ENCODE results near the gene MYO16.

The MYO16 gene

DNA sequence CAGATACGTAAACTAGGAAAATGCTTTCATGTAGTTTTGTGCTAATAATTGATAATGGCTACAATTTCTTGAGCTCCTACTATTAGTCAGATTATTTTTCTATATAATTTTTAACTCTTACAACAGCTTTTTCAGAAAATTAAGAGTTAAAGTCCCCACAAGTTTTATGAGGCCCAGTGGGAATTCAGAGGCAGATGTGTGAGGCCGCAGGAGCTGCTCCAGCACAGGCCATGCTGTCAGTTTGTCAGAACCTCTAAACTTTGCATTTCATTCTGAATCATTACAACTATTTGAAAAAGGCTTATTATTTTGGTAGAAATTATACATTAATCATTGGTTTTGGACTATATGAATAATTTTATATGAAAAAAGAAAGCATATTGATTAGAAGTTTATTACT, 370.8 kb downstream of the MYO16 start:
- TF ChIP-seq, protein P1, sequence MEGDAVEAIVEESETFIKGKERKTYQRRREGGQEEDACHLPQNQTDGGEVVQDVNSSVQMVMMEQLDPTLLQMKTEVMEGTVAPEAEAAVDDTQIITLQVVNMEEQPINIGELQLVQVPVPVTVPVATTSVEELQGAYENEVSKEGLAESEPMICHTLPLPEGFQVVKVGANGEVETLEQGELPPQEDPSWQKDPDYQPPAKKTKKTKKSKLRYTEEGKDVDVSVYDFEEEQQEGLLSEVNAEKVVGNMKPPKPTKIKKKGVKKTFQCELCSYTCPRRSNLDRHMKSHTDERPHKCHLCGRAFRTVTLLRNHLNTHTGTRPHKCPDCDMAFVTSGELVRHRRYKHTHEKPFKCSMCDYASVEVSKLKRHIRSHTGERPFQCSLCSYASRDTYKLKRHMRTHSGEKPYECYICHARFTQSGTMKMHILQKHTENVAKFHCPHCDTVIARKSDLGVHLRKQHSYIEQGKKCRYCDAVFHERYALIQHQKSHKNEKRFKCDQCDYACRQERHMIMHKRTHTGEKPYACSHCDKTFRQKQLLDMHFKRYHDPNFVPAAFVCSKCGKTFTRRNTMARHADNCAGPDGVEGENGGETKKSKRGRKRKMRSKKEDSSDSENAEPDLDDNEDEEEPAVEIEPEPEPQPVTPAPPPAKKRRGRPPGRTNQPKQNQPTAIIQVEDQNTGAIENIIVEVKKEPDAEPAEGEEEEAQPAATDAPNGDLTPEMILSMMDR (IDR thresholded peaks at IDR 0.05; ENCODE audit: low read length, missing control alignments) = no peak
- H3K4me3 ChIP-seq (replicated peaks; ENCODE audit: low read depth, low read length) = no peak overlapping the region
- no peak for DNase-seq (ENCODE audit: low read depth)

DNA sequence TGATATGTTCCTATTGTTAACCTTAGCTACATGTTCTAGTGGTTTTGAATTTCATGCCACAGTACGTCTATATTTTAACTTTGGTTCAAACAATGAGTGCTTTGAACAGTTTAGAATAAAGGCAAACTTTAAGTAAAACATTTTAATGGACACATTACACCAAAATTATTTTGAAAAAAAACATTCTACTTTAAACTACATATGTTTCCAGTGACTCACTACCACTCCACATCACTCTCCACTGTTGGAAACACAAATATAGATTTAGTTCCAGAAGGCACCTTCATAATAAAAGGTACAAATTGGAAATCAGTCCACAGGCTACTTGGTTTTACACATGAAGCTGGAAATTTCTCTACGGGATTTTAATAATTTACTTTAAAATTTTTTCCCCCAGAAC, 373.5 kb downstream of the MYO16 start:
- DNase-seq (ENCODE audit: low read depth) = no peak
- TF ChIP-seq, protein P1 (IDR thresholded peaks at IDR 0.05; ENCODE audit: low read length, missing control alignments) = no peak
- H3K4me3 ChIP-seq (replicated peaks; ENCODE audit: low read depth, low read length) = no peak overlapping the region

DNA sequence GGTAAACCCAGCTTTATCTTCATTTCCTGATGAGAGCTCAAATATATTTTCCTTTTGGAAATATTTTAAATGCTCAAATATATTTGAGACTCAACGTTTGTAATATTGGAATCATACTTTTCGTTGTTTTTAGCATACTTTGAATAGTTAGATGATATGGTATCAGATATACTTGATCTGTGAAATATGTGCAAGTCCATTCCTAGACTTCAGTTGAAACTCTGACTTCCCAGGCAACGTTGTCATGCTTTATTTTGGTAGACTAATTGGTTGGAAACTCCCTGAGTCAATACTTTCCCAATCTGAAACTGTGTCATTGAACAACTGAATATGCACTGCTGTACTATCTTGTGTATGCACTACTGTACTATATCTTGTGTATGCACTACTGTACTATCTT, 378.5 kb downstream of the MYO16 start:
- no peak for DNase-seq (ENCODE audit: low read depth)
- TF ChIP-seq, protein P1 (IDR thresholded peaks at IDR 0.05; ENCODE audit: low read length, missing control alignments) = no peak
- H3K4me3 ChIP-seq (replicated peaks; ENCODE audit: low read depth, low read length) = no peak overlapping the region

DNA sequence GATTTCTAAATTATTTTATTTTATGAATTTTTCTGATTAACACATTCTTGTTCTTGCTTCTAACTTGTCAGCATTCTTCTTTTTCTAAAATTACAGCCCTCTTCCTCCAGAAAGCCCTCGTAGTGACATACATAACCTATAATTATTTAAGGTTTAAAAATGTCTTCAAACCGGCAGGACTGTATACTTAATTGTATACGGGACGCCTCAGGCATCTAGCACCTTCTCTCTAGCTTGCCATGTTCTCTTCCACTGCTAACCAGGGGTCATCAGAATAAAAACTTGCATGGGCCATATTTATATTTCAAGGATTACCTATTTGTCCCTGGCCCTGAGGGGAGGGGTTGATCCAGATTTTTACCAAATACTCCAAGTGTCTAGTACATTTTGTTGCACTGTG, 380.3 kb downstream of the MYO16 start:
- no peak for DNase-seq (ENCODE audit: low read depth)
- TF ChIP-seq, protein P1 (IDR thresholded peaks at IDR 0.05; ENCODE audit: low read length, missing control alignments) = no peak
- H3K4me3 ChIP-seq (replicated peaks; ENCODE audit: low read depth, low read length) = no peak overlapping the region

DNA sequence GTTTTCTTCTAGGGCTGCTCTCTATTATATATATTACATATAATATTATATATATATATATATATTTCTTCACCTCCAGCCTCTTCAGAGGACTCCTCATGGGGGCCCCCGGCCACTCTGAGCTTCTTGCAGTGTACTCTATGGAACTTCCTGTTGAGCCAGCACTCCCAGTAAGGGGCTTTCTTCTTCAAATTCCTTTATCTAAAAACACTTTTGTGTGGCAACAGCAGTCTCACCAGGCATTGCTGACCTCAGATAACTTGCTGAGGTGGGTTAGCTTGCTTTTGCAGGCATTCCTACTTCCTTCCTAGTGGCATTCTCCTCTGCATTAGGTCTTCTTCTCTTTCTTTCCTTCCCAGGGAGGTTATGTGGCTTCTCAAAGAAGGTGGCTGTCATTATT, 381.5 kb downstream of the MYO16 start:
- TF ChIP-seq, protein P1 (IDR thresholded peaks at IDR 0.05; ENCODE audit: low read length, missing control alignments) = no peak
- no peak overlapping the region for H3K4me3 ChIP-seq (replicated peaks; ENCODE audit: low read depth, low read length)
- peak; percentile 2 for DNase-seq (ENCODE audit: low read depth)

DNA sequence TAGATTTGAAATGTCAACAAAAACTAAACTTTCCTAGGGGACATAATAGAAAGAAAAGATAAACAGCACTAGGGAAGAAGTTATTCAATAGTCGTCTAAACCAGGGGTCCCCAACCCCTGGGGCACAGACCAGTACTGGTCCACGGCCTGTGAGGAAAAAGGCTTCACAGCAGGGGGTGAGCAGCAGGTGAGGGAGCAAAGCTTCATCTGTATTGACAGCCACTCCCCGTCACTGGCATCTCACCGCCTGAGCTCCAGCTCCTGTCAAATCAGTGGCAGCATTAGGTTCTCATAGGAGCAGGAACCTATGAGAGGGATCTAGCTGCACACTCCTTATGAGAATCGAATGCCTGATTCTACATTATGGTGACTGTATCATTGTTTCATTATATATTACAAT, 382.7 kb downstream of the MYO16 start:
- H3K4me3 ChIP-seq (replicated peaks; ENCODE audit: low read depth, low read length) = no peak overlapping the region
- TF ChIP-seq, protein P1 (IDR thresholded peaks at IDR 0.05; ENCODE audit: low read length, missing control alignments) = no peak
- DNase-seq (ENCODE audit: low read depth) = no peak

DNA sequence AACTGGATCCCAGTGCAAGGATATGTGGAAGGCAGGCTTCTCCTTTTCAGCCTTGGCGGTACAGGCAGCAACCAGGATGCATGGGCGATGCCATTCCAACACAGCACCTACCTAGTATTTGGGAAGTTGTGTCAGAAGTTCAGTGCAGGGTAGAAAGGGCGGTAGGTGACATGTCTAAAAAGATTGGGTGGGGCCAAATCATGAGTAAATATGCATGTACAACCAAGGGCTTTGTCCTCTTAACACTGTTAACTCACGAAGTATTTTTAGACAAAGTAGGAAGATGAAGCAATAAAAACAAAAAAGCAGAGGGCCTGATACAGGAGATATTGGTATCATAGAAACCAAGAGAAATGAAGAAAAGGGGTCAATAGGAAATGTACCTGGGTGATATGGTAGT, 392.1 kb downstream of the MYO16 start:
- no peak for DNase-seq (ENCODE audit: low read depth)
- H3K4me3 ChIP-seq (replicated peaks; ENCODE audit: low read depth, low read length) = no peak overlapping the region
- TF ChIP-seq, protein P1 (IDR thresholded peaks at IDR 0.05; ENCODE audit: low read length, missing control alignments) = no peak

Data from fibroblast of pulmonary artery (primary cell).